ENCODE measurements around the gene SGCB.
A peak's percentile ranks its signal among the peaks of the same experiment; 100 is the strongest.

Gene SGCB

GRCh38 chr4:52032005-52032404 is 6.1 kb downstream of the SGCB start:
- TF ChIP-seq EGR1 (IDR thresholded peaks at IDR 0.05), result no peak
- no peak for TF ChIP-seq TAF1 (IDR thresholded peaks at IDR 0.05; ENCODE audit: low read depth)
- TF ChIP-seq YY1 (IDR thresholded peaks at IDR 0.05; ENCODE audit: low read depth), result no peak
- TF ChIP-seq NFIC (IDR thresholded peaks at IDR 0.05), result no peak
- no peak for TF ChIP-seq EP300 (IDR thresholded peaks at IDR 0.05; ENCODE audit: borderline replicate concordance)
- TF ChIP-seq CEBPB (IDR thresholded peaks at IDR 0.05), result no peak
- no peak for TF ChIP-seq TEAD4 (IDR thresholded peaks at IDR 0.05)

- TF ChIP-seq USF1 (IDR thresholded peaks at IDR 0.05), result no peak
- TF ChIP-seq REST (IDR thresholded peaks at IDR 0.05; ENCODE audit: low read depth), result no peak
- no peak for TF ChIP-seq FOXM1 (IDR thresholded peaks at IDR 0.05; ENCODE audit: borderline replicate concordance, low read depth)
- TF ChIP-seq CEBPB (IDR thresholded peaks at IDR 0.05), result no peak
- TF ChIP-seq CREB1 (IDR thresholded peaks at IDR 0.05; ENCODE audit: low read depth), result no peak
- no peak for TF ChIP-seq EP300 (IDR thresholded peaks at IDR 0.05; ENCODE audit: borderline replicate concordance)
- no peak for TF ChIP-seq TAF1 (IDR thresholded peaks at IDR 0.05; ENCODE audit: low read depth)
- TF ChIP-seq TEAD4 (IDR thresholded peaks at IDR 0.05), result no peak
- TF ChIP-seq RAD21 (IDR thresholded peaks at IDR 0.05; ENCODE audit: low read depth), result no peak
- no peak for TF ChIP-seq MAX (IDR thresholded peaks at IDR 0.05)
- TF ChIP-seq NFIC (IDR thresholded peaks at IDR 0.05), result no peak
- no peak for TF ChIP-seq ZBTB7A (IDR thresholded peaks at IDR 0.05; ENCODE audit: low read depth)
- TF ChIP-seq YY1 (IDR thresholded peaks at IDR 0.05; ENCODE audit: low read depth), result no peak
- TF ChIP-seq EGR1 (IDR thresholded peaks at IDR 0.05), result no peak
- no peak for TF ChIP-seq TCF12 (IDR thresholded peaks at IDR 0.05; ENCODE audit: low read depth)
These were observed 9.1 kb downstream of the SGCB start for GRCh38 chr4:52028970-52029369.

GRCh38 chr4:52019936-52020657 is 18.0 kb downstream of the SGCB start, which contains the start of gene LRRC66:
Gene LRRC66, minus strand, starts transcription at chr4:52020363. Its CDS starts 2,750 bp downstream, at chr4:52017613.
- no peak for TF ChIP-seq CEBPB (IDR thresholded peaks at IDR 0.05)
- no peak for TF ChIP-seq YY1 (IDR thresholded peaks at IDR 0.05; ENCODE audit: low read depth)

GRCh38 chr4:52017814-52018213 is 20.3 kb downstream of the SGCB start:
- TF ChIP-seq EP300 (IDR thresholded peaks at IDR 0.05; ENCODE audit: borderline replicate concordance) (no peak), EGR1 (IDR thresholded peaks at IDR 0.05) (no peak), TAF1 (IDR thresholded peaks at IDR 0.05; ENCODE audit: low read depth) (no peak), REST (IDR thresholded peaks at IDR 0.05; ENCODE audit: low read depth) (no peak), NFIC (IDR thresholded peaks at IDR 0.05) (no peak), FOXM1 (IDR thresholded peaks at IDR 0.05; ENCODE audit: borderline replicate concordance, low read depth) (no peak), TCF12 (IDR thresholded peaks at IDR 0.05; ENCODE audit: low read depth) (no peak), YY1 (IDR thresholded peaks at IDR 0.05; ENCODE audit: low read depth) (no peak), MAX (IDR thresholded peaks at IDR 0.05) (no peak)

GRCh38 chr4:52016981-52017380 is 21.1 kb downstream of the SGCB start:
- TF ChIP-seq EP300 (IDR thresholded peaks at IDR 0.05; ENCODE audit: borderline replicate concordance), result no peak
- no peak for TF ChIP-seq CEBPB (IDR thresholded peaks at IDR 0.05)
- TF ChIP-seq RAD21 (IDR thresholded peaks at IDR 0.05; ENCODE audit: low read depth), result no peak
- TF ChIP-seq NFIC (IDR thresholded peaks at IDR 0.05), result no peak
- TF ChIP-seq YY1 (IDR thresholded peaks at IDR 0.05; ENCODE audit: low read depth), result no peak
- no peak for TF ChIP-seq MAX (IDR thresholded peaks at IDR 0.05)
- no peak for TF ChIP-seq CREB1 (IDR thresholded peaks at IDR 0.05; ENCODE audit: low read depth)
- no peak for TF ChIP-seq TAF1 (IDR thresholded peaks at IDR 0.05; ENCODE audit: low read depth)
- no peak for TF ChIP-seq EGR1 (IDR thresholded peaks at IDR 0.05)
- no peak for TF ChIP-seq TCF12 (IDR thresholded peaks at IDR 0.05; ENCODE audit: low read depth)

GRCh38 chr4:52015366-52015765 is 22.7 kb downstream of the SGCB start:
- TF ChIP-seq RAD21 (IDR thresholded peaks at IDR 0.05; ENCODE audit: low read depth) (peak; percentile 11; the same call in 1 of the 2 replicates), CREB1 (IDR thresholded peaks at IDR 0.05; ENCODE audit: low read depth) (no peak), EP300 (IDR thresholded peaks at IDR 0.05; ENCODE audit: borderline replicate concordance) (no peak), FOXM1 (IDR thresholded peaks at IDR 0.05; ENCODE audit: borderline replicate concordance, low read depth) (no peak)

Measured in Ishikawa (cell line).